Hepatocyte (in vitro differentiated cells): ENCODE measurements around the gene DDX6. TPM values are rescaled to one million over a fixed set of nuclear protein-coding genes. Genes with fewer than 3 reads are reported as not detected.
A peak's percentile ranks its signal among the peaks of the same experiment; 100 is the strongest.
"Not testable (repeated sequence)": the region's sequence is repeated elsewhere in the genome, so short reads cannot be mapped to it uniquely, and the experiment has no call there.

Experiments
- DNase-seq: peaks from one replicate; pipeline ENCODE4 v3.0.0-alpha.2; 2016; ENCODE audit warnings: low spot score
- H2AFZ ChIP-seq: fragments of 200-600 bp; sonication (generic); 2 replicates; pipeline ENCODE4 v1.6.0; 2016; ENCODE audit warnings: antibody characterized with exemption, mild to moderate bottlenecking
- H3K27ac ChIP-seq: fragments of 200-600 bp; sonication (generic); 2 replicates; pipeline ENCODE4 v1.5.1; 2016; ENCODE audit warnings: mild to moderate bottlenecking
- H3K27me3 ChIP-seq: fragments of 200-600 bp; sonication (generic); 2 replicates; pipeline ENCODE4 v1.6.1; 2016
- H3K36me3 ChIP-seq: fragments of 200-600 bp; sonication (generic); replicated peaks from 2 replicates; pipeline ENCODE4 v1.5.1; 2016; ENCODE audit warnings: low read depth; ENCODE audit not compliant: insufficient read depth
- H3K4me1 ChIP-seq: fragments of 200-600 bp; sonication (generic); 2 replicates; pipeline ENCODE4 v1.5.1; 2016; ENCODE audit warnings: mild to moderate bottlenecking, moderate library complexity; ENCODE audit not compliant: insufficient read depth
- H3K4me2 ChIP-seq: fragments of 200-600 bp; sonication (generic); 2 replicates; pipeline ENCODE4 v1.6.0; 2016
- H3K4me3 ChIP-seq: fragments of 200-600 bp; sonication (generic); 2 replicates; pipeline ENCODE4 v1.5.1; 2016; ENCODE audit warnings: mild to moderate bottlenecking
- H3K79me2 ChIP-seq: fragments of 200-600 bp; sonication (generic); 2 replicates; pipeline ENCODE4 v1.6.0; 2017; ENCODE audit warnings: mild to moderate bottlenecking
- H3K9me2 ChIP-seq: fragments of 200-600 bp; sonication (generic); replicated peaks from 2 replicates; pipeline ENCODE4 v1.6.0; 2017; ENCODE audit warnings: mild to moderate bottlenecking; ENCODE audit not compliant: insufficient read depth
- H3K9me3 ChIP-seq: fragments of 200-600 bp; sonication (generic); 2 replicates; pipeline ENCODE4 v1.5.1; 2016; ENCODE audit warnings: low read depth, mild to moderate bottlenecking
- H4K20me1 ChIP-seq: fragments of 200-600 bp; sonication (generic); 2 replicates; pipeline ENCODE4 v1.6.0; 2016; ENCODE audit warnings: mild to moderate bottlenecking; ENCODE audit not compliant: insufficient read depth, poor library complexity, severe bottlenecking
- CTCF ChIP-seq: fragments of 200-600 bp; sonication (generic); IDR thresholded peaks from 2 replicates; pipeline ENCODE4 v1.5.1; 2016; ENCODE audit warnings: antibody characterized with exemption, mild to moderate bottlenecking; ENCODE audit not compliant: poor library complexity
- EZH2 ChIP-seq: fragments of 200-600 bp; sonication (generic); IDR thresholded peaks from 2 replicates; pipeline ENCODE4 v1.6.1; 2016; ENCODE audit warnings: antibody characterized with exemption, mild to moderate bottlenecking, borderline replicate concordance
- EZH2phosphoT487 ChIP-seq: fragments of 200-600 bp; sonication (generic); IDR thresholded peaks from one replicate; pipeline ENCODE4 v1.6.1; 2018; ENCODE audit warnings: antibody characterized with exemption, mild to moderate bottlenecking, low read depth, moderate library complexity; ENCODE audit not compliant: unreplicated experiment, severe bottlenecking
- WGBS: methylation state at CpG from one replicate; pipeline ENCODE4 v1.1.6; 2016; ENCODE audit warnings: low lambda C conversion rate; ENCODE audit errors: missing lambda C conversion rate; 5-methylcytosine and 5-hydroxymethylcytosine counted together
- polyA plus RNA-seq: library from polyadenylated mRNA; unstranded; fragments of >200 nt; fragmentation: Nextera tagmentation; extraction: Ambion mirVana; gene quantifications from 2 replicates; pipeline ENCODE4 v1.2.1, GENCODE V29; 2016
- total RNA-seq: library from RNA; depleted of rRNA; stranded (reverse); fragments of >200 nt; gene quantifications from 2 replicates; pipeline ENCODE4 v1.2.3, GENCODE V29; 2014

DDX6 gene
- total and polyA plus RNA-seq, 2 experiments from 2014 or later, result 16.4 to 122 TPM

GRCh38 chr11:118834427-118835028 is 43.6 kb upstream of the DDX6 start:
- TF ChIP-seq EZH2, result no peak

GRCh38 chr11:118827118-118827517 is 36.2 kb upstream of the DDX6 start:
- no peaks in the 10 kb centered on the region for H3K4me1 ChIP-seq
- H3K79me2 ChIP-seq, result no peaks in the 10 kb centered on the region
- no peaks in the 10 kb centered on the region for H4K20me1 ChIP-seq
- H3K4me2 ChIP-seq, result no peak overlapping the region
- 87% methylated on average over 7 of the region's 7 CpGs for WGBS
- H3K9me2 ChIP-seq, result no peaks in the 10 kb centered on the region
- H3K4me3 ChIP-seq, result no peak overlapping the region
- H3K27ac ChIP-seq, result no peak overlapping the region
- DNase-seq, result no peak
- TF ChIP-seq CTCF, result no peak
- no peak for TF ChIP-seq EZH2
- no peak for TF ChIP-seq EZH2phosphoT487
- no peak overlapping the region for H2AFZ ChIP-seq
- no peaks in the 10 kb centered on the region for H3K27me3 ChIP-seq
- no peaks in the 10 kb centered on the region for H3K36me3 ChIP-seq
- no peaks in the 10 kb centered on the region for H3K9me3 ChIP-seq

More at GRCh38 chr11:118834427-118835028, 43.6 kb upstream of the DDX6 start:
- H3K4me1 ChIP-seq, result no peaks in the 10 kb centered on the region
- H3K36me3 ChIP-seq, result no peaks in the 10 kb centered on the region
- H4K20me1 ChIP-seq, result no peaks in the 10 kb centered on the region
- WGBS, result 63% methylated on average over 6 of the region's 6 CpGs
- H3K4me2 ChIP-seq, result no peak overlapping the region
- no peaks in the 10 kb centered on the region for H3K9me3 ChIP-seq
- H2AFZ ChIP-seq, result no peak overlapping the region
- no peaks in the 10 kb centered on the region for H3K79me2 ChIP-seq
- no peak overlapping the region for H3K4me3 ChIP-seq
- no peaks in the 10 kb centered on the region for H3K27me3 ChIP-seq
- DNase-seq, result no peak
- no peaks in the 10 kb centered on the region for H3K9me2 ChIP-seq
- no peak overlapping the region for H3K27ac ChIP-seq

- H2AFZ ChIP-seq, H3K79me2 ChIP-seq, H3K4me2 ChIP-seq, H3K4me1 ChIP-seq, H3K36me3 ChIP-seq, H3K27ac ChIP-seq, H3K9me2 ChIP-seq, H3K27me3 ChIP-seq, H4K20me1 ChIP-seq, H3K9me3 ChIP-seq, DNase-seq, H3K4me3 ChIP-seq: not testable (repeated sequence)
- 94% methylated on average over 8 of the region's 8 CpGs for WGBS
Measured at GRCh38 chr11:118822936-118823510, 32.1 kb upstream of the DDX6 start.

GRCh38 chr11:118820412-118821357 is 29.7 kb upstream of the DDX6 start:
- TF ChIP-seq CTCF, result no peak
- TF ChIP-seq EZH2phosphoT487, result no peak
- no peak for TF ChIP-seq EZH2
- Histone ChIP-seq H2AFZ (no peak overlapping the region), H3K9me3 (no peaks in the 10 kb centered on the region), H3K4me3 (no peak overlapping the region), H3K79me2 (no peaks in the 10 kb centered on the region), H3K4me1 (no peaks in the 10 kb centered on the region), H3K27ac (no peak overlapping the region), H3K4me2 (no peak overlapping the region), H4K20me1 (no peaks in the 10 kb centered on the region), H3K27me3 (no peaks in the 10 kb centered on the region), H3K9me2 (no peaks in the 10 kb centered on the region), H3K36me3 (no peaks in the 10 kb centered on the region)
- 79% methylated on average over 14 of the region's 14 CpGs for WGBS
- DNase-seq, result peak; percentile 11

GRCh38 chr11:118820025-118820379 is 29.0 kb upstream of the DDX6 start:
- 97% methylated on average over 7 of the region's 7 CpGs for WGBS
- H3K36me3 ChIP-seq, H3K4me1 ChIP-seq, H3K79me2 ChIP-seq, H3K9me3 ChIP-seq, H3K27me3 ChIP-seq, H3K4me3 ChIP-seq, DNase-seq, H4K20me1 ChIP-seq, H3K4me2 ChIP-seq, H2AFZ ChIP-seq, H3K27ac ChIP-seq, H3K9me2 ChIP-seq: not testable (repeated sequence)
